Peyer's patch (tissue), 4 donors: ENCODE measurements around the gene CORIN.

Source experiments
- POLR2A ChIP-seq, 2 donors: fragments of 450-650 bp; IDR thresholded peaks; one replicate each; pipeline ENCODE4 v1.5.1; 2017; ENCODE audit warnings: antibody characterized with exemption in 2 of 2, mild to moderate bottlenecking in 2 of 2, moderate library complexity in 2 of 2
- TF ChIP-seq, protein P1 (sequence below), 6 experiments: fragments of 450-650 bp in 4 of 6; fragments of 200-600 bp in 2 of 6; sonication (generic) in 1 of 6; IDR thresholded peaks; one replicate each; pipeline ENCODE4 v1.5.1; 2017 to 2019; ENCODE audit warnings: antibody characterized with exemption in 6 of 6, mild to moderate bottlenecking in 3 of 6, moderate library complexity in 1 of 6

DNA sequence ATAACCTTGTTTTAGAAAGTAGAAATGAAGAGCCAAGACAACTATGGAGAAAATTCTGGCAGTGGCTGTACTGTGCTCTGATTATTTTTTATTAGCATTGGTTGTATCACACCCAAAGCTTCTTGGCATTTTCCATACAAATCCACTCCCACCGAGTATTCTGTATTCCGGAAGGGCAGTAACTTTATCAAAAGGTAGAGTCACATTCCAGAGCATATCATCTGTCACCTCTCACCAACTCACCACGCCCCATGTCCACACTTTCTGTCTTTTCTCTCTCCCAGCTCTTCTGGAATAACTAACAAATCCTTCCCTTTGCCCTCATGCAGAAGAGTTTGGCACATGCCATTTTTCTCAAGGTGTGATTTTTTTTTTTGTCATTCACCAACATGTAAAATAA is 52.7 kb downstream of the CORIN start:
- TF ChIP-seq POLR2A (IDR thresholded peaks at IDR 0.05), result no peak
- TF ChIP-seq, protein P1, sequence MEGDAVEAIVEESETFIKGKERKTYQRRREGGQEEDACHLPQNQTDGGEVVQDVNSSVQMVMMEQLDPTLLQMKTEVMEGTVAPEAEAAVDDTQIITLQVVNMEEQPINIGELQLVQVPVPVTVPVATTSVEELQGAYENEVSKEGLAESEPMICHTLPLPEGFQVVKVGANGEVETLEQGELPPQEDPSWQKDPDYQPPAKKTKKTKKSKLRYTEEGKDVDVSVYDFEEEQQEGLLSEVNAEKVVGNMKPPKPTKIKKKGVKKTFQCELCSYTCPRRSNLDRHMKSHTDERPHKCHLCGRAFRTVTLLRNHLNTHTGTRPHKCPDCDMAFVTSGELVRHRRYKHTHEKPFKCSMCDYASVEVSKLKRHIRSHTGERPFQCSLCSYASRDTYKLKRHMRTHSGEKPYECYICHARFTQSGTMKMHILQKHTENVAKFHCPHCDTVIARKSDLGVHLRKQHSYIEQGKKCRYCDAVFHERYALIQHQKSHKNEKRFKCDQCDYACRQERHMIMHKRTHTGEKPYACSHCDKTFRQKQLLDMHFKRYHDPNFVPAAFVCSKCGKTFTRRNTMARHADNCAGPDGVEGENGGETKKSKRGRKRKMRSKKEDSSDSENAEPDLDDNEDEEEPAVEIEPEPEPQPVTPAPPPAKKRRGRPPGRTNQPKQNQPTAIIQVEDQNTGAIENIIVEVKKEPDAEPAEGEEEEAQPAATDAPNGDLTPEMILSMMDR (IDR thresholded peaks at IDR 0.05), result no peak
